Cardiac fibroblast (primary cell): ENCODE results near the gene GPC1.

ENCODE experiments used
- DNase-seq, 2 donors: peaks; one replicate each; pipeline versions ENCODE4 v3.0.0 to v3.0.0-alpha.2; 2010; ENCODE audit warnings: low read depth in 2 of 2
- H3K4me3 ChIP-seq, 2 donors: replicated peaks in 1 of 2; 1 replicate in 1 of 2; 2 replicates in 1 of 2; pipeline ENCODE4 v1.5.1; 2011; ENCODE audit warnings: low read depth in 2 of 2, low read length in 2 of 2, mild to moderate bottlenecking in 2 of 2, moderate library complexity in 1 of 2
- TF ChIP-seq, protein P1 (sequence below): IDR thresholded peaks from one replicate; pipeline ENCODE4 v1.5.1; 2011; ENCODE audit warnings: low read depth, mild to moderate bottlenecking, low read length, inconsistent platforms

The GPC1 gene

DNA sequence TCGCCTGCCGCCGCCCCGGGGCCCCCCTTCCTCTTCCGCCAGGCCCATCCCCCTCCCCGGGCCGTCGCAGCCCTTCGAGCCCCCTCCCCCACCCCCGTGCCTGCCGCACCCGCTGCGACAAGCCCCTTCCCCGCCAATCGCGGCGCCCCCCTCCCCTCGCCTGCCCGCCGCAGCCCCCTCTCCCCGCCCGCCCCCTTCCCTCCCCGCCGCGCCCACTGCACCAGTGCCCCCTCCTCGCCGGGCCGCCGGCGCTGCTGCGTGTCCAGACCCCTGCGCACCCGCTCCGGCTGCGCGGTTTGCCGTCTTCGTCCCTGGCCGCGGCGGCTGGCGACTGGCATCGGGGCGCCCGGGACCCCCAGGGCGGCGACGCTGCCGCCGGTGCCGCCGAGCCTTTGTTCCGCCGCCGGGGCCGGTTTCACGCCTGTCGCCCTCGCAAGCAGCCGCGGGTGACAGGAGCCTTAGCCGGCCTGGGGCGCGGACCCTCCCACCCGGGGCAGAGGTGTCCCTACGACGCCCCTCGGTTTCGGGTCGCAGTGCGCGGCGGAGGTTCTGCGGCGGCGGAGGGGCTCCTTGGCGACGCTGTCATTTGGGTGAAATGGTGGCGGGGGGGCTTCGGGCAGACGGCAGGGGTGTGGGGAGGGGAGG lies 18.1 kb downstream of the GPC1 start:
- DNase-seq, result no peak
- TF ChIP-seq, protein P1, sequence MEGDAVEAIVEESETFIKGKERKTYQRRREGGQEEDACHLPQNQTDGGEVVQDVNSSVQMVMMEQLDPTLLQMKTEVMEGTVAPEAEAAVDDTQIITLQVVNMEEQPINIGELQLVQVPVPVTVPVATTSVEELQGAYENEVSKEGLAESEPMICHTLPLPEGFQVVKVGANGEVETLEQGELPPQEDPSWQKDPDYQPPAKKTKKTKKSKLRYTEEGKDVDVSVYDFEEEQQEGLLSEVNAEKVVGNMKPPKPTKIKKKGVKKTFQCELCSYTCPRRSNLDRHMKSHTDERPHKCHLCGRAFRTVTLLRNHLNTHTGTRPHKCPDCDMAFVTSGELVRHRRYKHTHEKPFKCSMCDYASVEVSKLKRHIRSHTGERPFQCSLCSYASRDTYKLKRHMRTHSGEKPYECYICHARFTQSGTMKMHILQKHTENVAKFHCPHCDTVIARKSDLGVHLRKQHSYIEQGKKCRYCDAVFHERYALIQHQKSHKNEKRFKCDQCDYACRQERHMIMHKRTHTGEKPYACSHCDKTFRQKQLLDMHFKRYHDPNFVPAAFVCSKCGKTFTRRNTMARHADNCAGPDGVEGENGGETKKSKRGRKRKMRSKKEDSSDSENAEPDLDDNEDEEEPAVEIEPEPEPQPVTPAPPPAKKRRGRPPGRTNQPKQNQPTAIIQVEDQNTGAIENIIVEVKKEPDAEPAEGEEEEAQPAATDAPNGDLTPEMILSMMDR, result no peak
- no peak overlapping the region for H3K4me3 ChIP-seq

DNA sequence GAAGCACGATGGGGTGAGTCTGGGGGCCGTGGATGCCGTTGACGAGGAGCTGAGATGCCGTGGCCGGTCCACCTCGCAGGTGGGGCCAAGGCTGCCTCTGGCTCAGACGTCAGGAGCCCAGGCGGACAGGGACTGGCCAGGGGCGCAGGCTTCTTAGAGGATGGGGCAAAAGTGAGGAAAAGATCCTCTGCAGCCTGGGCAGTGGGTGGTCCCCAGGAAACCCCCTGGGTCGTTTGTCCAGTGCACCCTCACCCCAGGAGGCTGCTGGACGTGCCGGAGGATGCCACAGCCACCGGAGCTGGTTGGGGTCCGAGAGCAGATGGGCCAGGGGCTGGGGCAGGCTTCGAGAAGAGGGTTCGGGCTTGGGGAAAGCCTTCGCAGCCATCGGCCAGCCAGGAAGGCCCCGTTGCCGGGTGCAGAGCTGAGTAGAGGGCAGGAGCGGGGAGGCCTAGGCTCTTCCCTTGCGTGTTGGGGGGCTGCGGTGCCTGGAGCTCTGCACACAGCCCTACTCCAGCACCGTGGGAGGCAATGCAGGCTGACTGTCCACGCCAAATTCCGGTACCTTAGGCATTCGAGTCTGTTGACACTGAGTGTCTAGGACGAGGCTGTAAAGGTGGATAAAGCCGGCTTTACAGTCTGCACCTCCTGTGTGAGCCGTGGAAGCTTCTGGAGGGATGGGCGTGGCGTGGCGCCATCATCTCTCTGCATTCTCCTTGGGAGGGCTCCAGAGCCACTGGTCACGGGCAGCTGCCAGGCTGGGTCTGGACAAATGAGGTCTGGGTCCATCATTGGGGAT lies 18.8 kb downstream of the GPC1 start:
- H3K4me3 ChIP-seq, result no peak overlapping the region
- DNase-seq, result no peak
- TF ChIP-seq, protein P1, result no peak

DNA sequence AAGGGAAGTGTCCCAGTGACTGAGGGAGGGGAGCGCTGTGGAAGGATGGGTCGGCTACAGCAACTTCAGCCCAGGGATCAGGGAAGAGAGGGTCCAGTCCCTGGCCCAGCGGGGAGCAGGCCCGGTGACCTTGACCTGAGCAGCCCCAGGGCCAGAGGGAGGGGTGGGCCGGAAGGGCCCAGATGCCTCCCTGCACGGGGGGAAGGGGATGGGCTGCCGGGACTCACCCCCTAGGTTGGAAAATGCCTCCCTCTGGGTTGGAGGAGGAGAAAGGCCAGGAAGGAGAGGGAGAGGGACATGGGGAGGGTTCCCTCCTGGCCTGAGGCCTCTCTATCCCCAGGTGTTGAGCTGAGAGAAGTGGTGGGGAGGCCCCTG lies 19.8 kb downstream of the GPC1 start:
- no peak for DNase-seq
- TF ChIP-seq, protein P1, result no peak
- no peak overlapping the region for H3K4me3 ChIP-seq

DNA sequence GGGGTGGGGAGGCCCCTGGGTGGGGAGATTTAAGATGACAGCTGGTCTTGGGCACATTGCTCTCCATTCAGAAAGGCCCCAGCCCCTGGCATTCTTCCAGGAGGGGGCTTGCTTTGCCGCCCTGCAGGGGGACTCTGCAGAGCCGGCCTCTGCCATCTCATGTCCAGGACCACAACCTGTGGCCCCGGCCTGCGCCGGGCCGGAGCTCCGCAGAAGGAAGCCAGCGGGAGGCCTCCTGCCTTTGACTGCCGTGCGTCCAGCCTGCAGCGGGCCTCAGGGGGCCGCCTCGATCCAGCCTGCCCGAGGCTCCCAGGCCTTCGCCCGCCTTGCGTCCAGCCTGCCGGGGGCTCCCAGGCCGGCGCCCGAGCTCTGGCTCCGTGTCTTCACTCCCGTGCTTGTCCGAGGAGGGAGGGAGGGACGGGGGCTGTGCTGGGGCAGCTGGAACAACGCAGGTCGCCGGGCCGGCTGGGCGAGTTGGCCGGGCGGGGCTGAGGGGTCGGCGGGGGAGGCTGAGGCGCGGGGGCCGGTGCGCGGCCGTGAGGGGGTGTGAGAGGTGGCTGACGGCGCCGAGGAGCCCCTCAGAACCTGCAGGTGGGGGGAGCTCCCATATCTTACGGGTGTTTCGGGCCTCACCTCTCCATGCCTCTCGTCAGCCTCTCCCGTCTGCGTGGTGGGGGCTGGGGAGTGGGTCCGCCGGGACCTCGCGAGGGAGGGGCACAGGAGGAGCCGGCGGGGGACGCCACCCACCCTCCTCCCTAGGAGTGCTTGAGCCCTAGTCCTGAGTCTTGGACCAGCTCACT lies 20.4 kb downstream of the GPC1 start:
- no peak overlapping the region for H3K4me3 ChIP-seq
- TF ChIP-seq, protein P1, result no peak
- no peak for DNase-seq

DNA sequence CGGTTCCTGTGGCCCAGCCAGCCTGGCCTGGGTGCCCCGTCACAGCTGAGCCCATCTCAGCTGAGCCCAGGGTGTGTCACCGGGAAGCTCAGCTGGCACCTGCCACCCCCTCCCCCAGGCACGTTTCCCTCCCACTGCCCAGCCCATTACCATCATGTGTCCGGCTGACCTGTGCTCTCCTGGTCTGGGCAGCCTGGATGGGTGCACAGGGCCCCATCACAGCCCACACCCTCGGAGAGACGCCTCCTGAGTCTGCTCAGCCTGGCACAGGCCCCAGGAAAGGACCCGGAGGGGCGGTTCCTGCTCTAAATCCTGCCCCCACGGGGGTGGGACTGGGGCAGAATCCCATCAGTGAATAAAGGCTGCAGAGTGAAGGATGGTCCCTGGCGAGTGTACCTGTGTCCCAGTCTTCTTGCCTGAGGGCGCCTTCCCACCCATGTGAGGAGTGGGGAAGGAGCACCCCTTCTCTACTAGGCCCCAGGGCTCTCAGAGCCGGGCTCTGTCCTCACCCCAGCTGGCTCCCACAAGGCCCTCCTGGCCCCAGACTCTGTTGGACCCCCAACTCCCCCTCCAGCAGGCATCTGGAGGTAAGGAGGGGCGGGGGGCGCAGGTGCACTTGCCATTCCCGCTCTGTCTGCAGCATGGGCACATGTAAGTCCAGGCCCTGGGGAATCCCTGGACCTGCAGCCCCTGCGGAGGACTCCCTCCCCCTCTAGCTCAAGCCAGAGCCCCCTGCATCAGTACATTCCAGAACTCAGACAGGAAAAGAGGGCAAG lies 21.2 kb downstream of the GPC1 start:
- TF ChIP-seq, protein P1, result no peak
- no peak overlapping the region for H3K4me3 ChIP-seq
- DNase-seq, result no peak
